ENCODE data around the gene PLCL1.

DNA sequence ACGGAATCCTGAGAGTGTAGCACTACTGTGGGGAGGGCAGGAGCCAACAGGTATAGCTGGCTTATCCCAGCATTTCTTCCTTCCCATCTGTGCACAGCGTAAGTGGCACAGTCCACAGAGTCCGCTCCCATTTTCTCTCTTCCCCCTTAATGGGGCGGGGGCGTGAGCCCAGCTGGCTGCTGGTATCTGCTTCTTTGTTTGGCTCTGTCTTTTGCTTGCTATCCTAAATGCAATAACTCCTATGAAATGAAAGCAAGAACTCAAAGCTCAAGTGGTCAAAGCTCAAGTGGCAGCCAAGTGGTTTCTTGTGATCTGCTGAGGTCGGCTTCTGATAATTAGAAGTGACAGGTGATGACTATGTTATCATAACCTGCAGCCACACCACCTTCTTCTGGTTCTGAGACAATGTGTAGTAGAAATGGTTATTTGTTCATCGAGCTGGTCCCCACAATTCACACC is 192.7 kb downstream of the PLCL1 start:
- TF ChIP-seq, protein P1, sequence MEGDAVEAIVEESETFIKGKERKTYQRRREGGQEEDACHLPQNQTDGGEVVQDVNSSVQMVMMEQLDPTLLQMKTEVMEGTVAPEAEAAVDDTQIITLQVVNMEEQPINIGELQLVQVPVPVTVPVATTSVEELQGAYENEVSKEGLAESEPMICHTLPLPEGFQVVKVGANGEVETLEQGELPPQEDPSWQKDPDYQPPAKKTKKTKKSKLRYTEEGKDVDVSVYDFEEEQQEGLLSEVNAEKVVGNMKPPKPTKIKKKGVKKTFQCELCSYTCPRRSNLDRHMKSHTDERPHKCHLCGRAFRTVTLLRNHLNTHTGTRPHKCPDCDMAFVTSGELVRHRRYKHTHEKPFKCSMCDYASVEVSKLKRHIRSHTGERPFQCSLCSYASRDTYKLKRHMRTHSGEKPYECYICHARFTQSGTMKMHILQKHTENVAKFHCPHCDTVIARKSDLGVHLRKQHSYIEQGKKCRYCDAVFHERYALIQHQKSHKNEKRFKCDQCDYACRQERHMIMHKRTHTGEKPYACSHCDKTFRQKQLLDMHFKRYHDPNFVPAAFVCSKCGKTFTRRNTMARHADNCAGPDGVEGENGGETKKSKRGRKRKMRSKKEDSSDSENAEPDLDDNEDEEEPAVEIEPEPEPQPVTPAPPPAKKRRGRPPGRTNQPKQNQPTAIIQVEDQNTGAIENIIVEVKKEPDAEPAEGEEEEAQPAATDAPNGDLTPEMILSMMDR (conservative IDR thresholded peaks at IDR 0.05), result no peak
- TF ChIP-seq EZH2 (IDR thresholded peaks at IDR 0.05; ENCODE audit: low read depth), result no peak

Measured in PC-9 (cell line).